SK-N-MC (cell line): ENCODE measurements around the gene AQP9.
"Not testable (repeated sequence)": the region's sequence is repeated elsewhere in the genome, so short reads cannot be mapped to it uniquely, and the experiment has no call there.

ENCODE experiments used
- DNase-seq: peaks from one replicate; pipeline ENCODE4 v3.0.0-alpha.2; 2011; ENCODE audit warnings: low read depth, low spot score
- H3K27ac ChIP-seq: fragments of 200-600 bp; sonication (generic); 2 replicates; pipeline ENCODE4 v1.5.1; 2016; ENCODE audit warnings: mixed run types
- H3K36me3 ChIP-seq: fragments of 200-600 bp; sonication (generic); 2 replicates; pipeline ENCODE4 v1.6.1; 2017; ENCODE audit warnings: antibody characterized with exemption, low read length, mixed read lengths; ENCODE audit not compliant: insufficient read depth
- H3K4me3 ChIP-seq: fragments of 200-600 bp; sonication (generic); 2 replicates; pipeline ENCODE4 v1.5.1; 2016
- H3K9ac ChIP-seq: fragments of 200-600 bp; sonication (generic); 2 replicates; pipeline ENCODE4 v1.8.0; 2017; ENCODE audit warnings: mixed run types, mixed read lengths; ENCODE audit not compliant: insufficient read length
- H3K9me3 ChIP-seq: fragments of 200-600 bp; sonication (generic); 2 replicates; pipeline ENCODE4 v1.6.1; 2017; ENCODE audit warnings: low read depth, mild to moderate bottlenecking, antibody characterized with exemption, low read length, moderate library complexity, mixed read lengths
- EZH2 ChIP-seq: fragments of 200-600 bp; sonication (generic); IDR thresholded peaks from one replicate; pipeline ENCODE4 v1.6.1; 2017; ENCODE audit warnings: antibody characterized with exemption
- FOXP2 ChIP-seq: optimal IDR thresholded peaks from 2 replicates; pipeline ENCODE3; 2011; ENCODE audit warnings: mild to moderate bottlenecking, moderate library complexity; ENCODE audit not compliant: insufficient read depth; ENCODE audit errors: extremely low read length, control extremely low read depth
- POLR2AphosphoS5 ChIP-seq: IDR thresholded peaks from 2 replicates; pipeline ENCODE4 v1.6.1; 2012; ENCODE audit warnings: mild to moderate bottlenecking, low read depth, low read length, borderline replicate concordance

Gene AQP9

GRCh38 chr15:58138106-58138505 is at the start of gene AQP9:
Gene AQP9 (plus strand): TSS chr15:58138381. CDS start chr15:58138566, 185 bp downstream.
- Histone ChIP-seq H3K9ac (no peak within 1 kb of the TSS), H3K27ac (no peak within 1 kb of the TSS), H3K4me3 (no peak within 1 kb of the TSS), H3K36me3 (no peaks in the 10 kb centered on the region), H3K9me3 (no peaks in the 10 kb centered on the region)
- no peak for DNase-seq
- no peak for TF ChIP-seq FOXP2
- no peak for TF ChIP-seq EZH2
- no peak for TF ChIP-seq POLR2AphosphoS5

DNA sequence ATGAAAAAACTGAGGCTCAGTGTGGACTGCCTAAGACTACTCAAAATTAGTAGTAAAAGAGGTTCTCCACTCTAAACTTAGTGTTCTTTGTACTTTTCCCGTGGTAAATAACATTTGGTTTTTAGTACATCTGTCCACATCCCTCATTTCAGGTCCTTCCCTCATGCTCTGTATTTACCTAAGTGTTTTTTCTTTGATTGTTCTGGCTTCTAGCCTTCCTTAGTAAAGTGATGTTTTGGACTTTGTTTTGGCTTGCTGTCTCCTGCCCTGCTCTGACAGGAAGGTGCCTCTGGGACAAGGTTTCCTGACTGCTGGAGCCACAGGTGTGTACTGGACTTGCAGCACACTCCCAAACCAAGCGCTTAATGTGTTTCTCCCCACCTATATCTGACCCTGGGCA is 42.8 kb upstream of the AQP9 start:
- no peak overlapping the region for H3K9ac ChIP-seq
- H3K9me3 ChIP-seq: no peaks in the 10 kb centered on the region; the same call in 1 of the 2 replicates
- H3K4me3 ChIP-seq: no peak overlapping the region
- H3K27ac ChIP-seq: no peak overlapping the region
- no peak for DNase-seq
- TF ChIP-seq FOXP2: no peak
- TF ChIP-seq EZH2: no peak
- no peak for TF ChIP-seq POLR2AphosphoS5
- H3K36me3 ChIP-seq: no peaks in the 10 kb centered on the region

DNA sequence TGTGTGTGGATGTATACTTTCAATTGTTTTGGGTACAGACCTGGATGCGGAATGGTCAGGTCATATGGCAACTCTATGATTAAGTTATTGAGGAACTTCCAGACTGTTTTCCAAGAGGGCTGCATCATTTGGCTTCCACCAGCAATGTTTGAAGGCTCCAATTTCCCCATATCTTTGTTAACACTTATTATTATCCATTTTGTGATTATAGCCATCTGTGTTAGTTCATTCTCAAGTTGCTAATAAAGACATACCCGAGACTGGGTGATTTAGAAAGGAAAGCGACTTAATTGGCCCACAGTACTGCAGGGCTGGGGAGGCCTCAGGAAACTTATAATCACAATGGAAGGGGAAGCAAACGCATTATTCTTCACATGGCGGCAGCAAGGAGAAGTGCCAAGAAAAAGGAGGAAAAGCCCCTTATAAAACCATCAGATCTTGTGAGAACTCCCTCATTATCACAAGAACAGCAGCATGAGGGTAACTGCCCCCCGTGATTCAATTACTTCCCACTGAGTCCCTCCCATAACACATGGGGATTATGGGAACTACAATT is 41.6 kb upstream of the AQP9 start:
- TF ChIP-seq FOXP2: no peak
- TF ChIP-seq EZH2: no peak
- TF ChIP-seq POLR2AphosphoS5: no peak

DNA sequence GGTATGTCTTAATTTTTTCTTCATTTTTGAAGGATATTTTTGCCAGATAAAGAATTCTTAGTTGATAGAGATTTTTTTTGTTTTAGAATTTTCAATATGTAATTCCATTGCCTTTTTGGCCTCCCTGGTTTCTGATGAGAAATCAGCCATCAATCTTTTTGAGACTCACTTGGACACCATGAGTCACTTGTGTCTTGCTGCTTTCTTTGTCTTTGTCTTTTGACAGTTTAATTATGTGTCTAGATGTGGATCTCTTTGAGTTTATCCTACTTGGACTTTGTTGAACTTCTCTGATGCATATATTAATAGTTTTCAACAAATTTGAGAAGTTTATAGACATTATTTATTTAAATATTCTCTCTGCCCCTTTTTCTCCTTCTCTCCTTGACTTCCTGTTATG is 34.7 kb upstream of the AQP9 start:
- DNase-seq: no peak
- Histone ChIP-seq H3K4me3 (no peak overlapping the region), H3K36me3 (no peaks in the 10 kb centered on the region), H3K27ac (no peak overlapping the region), H3K9ac (no peak overlapping the region), H3K9me3 (no peaks in the 10 kb centered on the region)
- TF ChIP-seq FOXP2 (no peak), POLR2AphosphoS5 (no peak), EZH2 (no peak)

More for the DNA sequence above, 41.6 kb upstream of the AQP9 start:
- H3K4me3 ChIP-seq: no peak overlapping the region
- DNase-seq: no peak
- H3K9me3 ChIP-seq: no peaks in the 10 kb centered on the region; the same call in 1 of the 2 replicates
- H3K9ac ChIP-seq: no peak overlapping the region
- no peaks in the 10 kb centered on the region for H3K36me3 ChIP-seq
- H3K27ac ChIP-seq: no peak overlapping the region

GRCh38 chr15:58108117-58108516 is 30.1 kb upstream of the AQP9 start:
- Histone ChIP-seq H3K27ac (no peak overlapping the region), H3K9ac (no peak overlapping the region), H3K4me3 (no peak overlapping the region), H3K36me3 (no peaks in the 10 kb centered on the region), H3K9me3 (no peaks in the 10 kb centered on the region)
- no peak for DNase-seq
- TF ChIP-seq EZH2 (no peak), POLR2AphosphoS5 (no peak), FOXP2 (no peak)

- DNase-seq: no peak
- Histone ChIP-seq H3K9ac (no peak overlapping the region), H3K27ac (no peak overlapping the region), H3K4me3 (no peak overlapping the region), H3K36me3 (no peaks in the 10 kb centered on the region), H3K9me3 (no peaks in the 10 kb centered on the region)
- TF ChIP-seq FOXP2: no peak
- TF ChIP-seq POLR2AphosphoS5: no peak
- no peak for TF ChIP-seq EZH2
Observed at GRCh38 chr15:58109419-58109818, 28.8 kb upstream of the AQP9 start.

DNA sequence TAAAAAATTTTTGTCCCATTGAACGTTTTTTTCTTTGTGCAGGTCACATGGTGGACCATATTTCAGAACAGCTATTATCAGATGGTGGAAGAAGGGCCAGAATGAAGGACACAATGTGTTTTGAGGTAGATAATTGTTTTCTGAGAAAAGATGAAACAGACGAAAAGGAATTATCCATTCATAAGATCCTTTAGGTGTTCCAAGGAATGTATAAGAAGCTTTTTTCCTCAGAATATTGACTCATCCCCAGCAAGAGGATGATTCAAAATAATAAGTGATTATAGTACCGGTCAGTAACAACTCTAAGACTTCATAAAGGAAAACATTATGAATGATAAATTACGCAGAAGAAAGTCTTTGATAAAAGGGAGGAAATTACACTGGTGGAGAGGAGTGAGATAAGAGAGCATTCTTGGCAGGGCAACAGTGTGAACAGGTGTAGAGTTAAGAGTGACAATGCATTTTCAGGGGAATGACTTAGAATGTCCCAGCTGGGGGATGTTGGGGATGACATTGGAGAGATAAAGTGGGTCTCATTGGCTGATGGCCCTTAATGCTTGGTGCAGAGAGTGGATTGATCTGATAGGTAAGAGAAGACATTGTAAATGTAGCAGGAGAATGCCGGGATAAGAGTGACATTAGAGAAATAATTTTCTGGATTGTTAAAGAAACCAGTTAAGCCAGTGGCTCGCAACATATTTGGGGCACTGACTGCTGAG is 27.0 kb upstream of the AQP9 start:
- Histone ChIP-seq H3K4me3 (no peak overlapping the region), H3K9ac (no peak overlapping the region), H3K36me3 (no peaks in the 10 kb centered on the region), H3K9me3 (no peaks in the 10 kb centered on the region), H3K27ac (no peak overlapping the region)
- DNase-seq: no peak
- no peak for TF ChIP-seq FOXP2

- no peak overlapping the region for H3K27ac ChIP-seq
- no peaks in the 10 kb centered on the region for H3K36me3 ChIP-seq
- no peak overlapping the region for H3K9ac ChIP-seq
- TF ChIP-seq EZH2: no peak
- TF ChIP-seq POLR2AphosphoS5: no peak
- no peak for TF ChIP-seq FOXP2
- no peaks in the 10 kb centered on the region for H3K9me3 ChIP-seq
- no peak for DNase-seq
- H3K4me3 ChIP-seq: no peak overlapping the region
Observed at GRCh38 chr15:58111718-58112104, 26.5 kb upstream of the AQP9 start.

DNA sequence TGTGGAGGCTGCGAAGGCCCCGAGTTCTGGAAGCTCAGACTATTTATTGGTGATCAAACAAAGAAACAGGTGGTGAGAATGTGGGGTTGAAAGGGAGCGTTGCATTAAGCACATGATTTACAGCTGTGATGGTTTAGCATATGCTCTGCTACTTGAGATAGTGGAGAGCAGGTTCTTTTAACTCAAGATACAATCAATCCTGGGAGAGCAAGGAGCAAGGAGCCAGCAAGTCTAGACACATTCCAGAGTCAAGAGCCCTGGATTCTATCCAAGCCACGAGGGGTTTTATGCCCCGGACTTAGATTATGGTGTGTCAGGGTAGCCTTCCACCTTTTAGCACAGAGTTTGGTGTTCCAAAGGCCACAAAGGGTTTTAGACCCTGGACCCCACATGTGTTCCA is 24.8 kb upstream of the AQP9 start:
- H3K9me3 ChIP-seq, H3K27ac ChIP-seq, DNase-seq, H3K36me3 ChIP-seq, H3K9ac ChIP-seq, H3K4me3 ChIP-seq: not testable (repeated sequence)
